ENCODE measurements around the gene SLC40A1.

The SLC40A1 gene

GRCh38 chr2:189621781-189622180 lies 41.2 kb upstream of the SLC40A1 start:
- H3K4ac ChIP-seq (ENCODE audit: low read depth, low read length): no peak overlapping the region
- no peak overlapping the region for H4K12ac ChIP-seq (ENCODE audit: low read depth, low read length)
- H4K8ac ChIP-seq (ENCODE audit: low read depth, low read length): no peak overlapping the region
- H3K23ac ChIP-seq (ENCODE audit: low read length): no peak overlapping the region
- H4K91ac ChIP-seq (ENCODE audit: low read depth, low read length): no peak overlapping the region
- no peak overlapping the region for H3K4me2 ChIP-seq (ENCODE audit: low read length)
- H3K4me1 ChIP-seq (ENCODE audit: control insufficient read depth in 1 of 2, insufficient read depth in 2 of 2, low read length in 2 of 2): peaks cover 0 to 7% of the 10 kb centered on the region in 2 experiments
- H3K27ac ChIP-seq (ENCODE audit: low read depth, low read length): no peak overlapping the region
- H2AFZ ChIP-seq (ENCODE audit: insufficient read depth, low read length, poor library complexity): no peak overlapping the region
- no peak overlapping the region for H2BK12ac ChIP-seq (ENCODE audit: low read length)
- H3K18ac ChIP-seq (ENCODE audit: low read length): no peak overlapping the region
- H3K27me3 ChIP-seq (ENCODE audit: insufficient read depth, low read length): no peaks in the 10 kb centered on the region
- H3K36me3 ChIP-seq (ENCODE audit: control insufficient read depth in 1 of 2, insufficient read depth in 2 of 2, low read length in 2 of 2): no peaks in the 10 kb centered on the region
- H3K4me3 ChIP-seq (ENCODE audit: low read depth, low read length): no peak overlapping the region
- no peak overlapping the region for H2BK120ac ChIP-seq (ENCODE audit: insufficient read depth, low read length, poor library complexity)
- DNase-seq: no peak
- H3K14ac ChIP-seq (ENCODE audit: low read length): no peak overlapping the region
- no peak overlapping the region for H2BK5ac ChIP-seq (ENCODE audit: low read depth, low read length, poor library complexity)
- no peaks in the 10 kb centered on the region for H3K9me3 ChIP-seq (ENCODE audit: insufficient read depth, low read depth, low read length)
- H3K9ac ChIP-seq (ENCODE audit: low read length): no peak overlapping the region
- no peaks in the 10 kb centered on the region for H3K79me2 ChIP-seq (ENCODE audit: control insufficient read depth, insufficient read depth, low read length, poor library complexity)
- H3K79me1 ChIP-seq (ENCODE audit: low read length): peaks cover 2% of the 10 kb centered on the region
- no peak overlapping the region for H2AK5ac ChIP-seq (ENCODE audit: low read length)

- H3K14ac ChIP-seq (ENCODE audit: low read length): no peak overlapping the region
- no peaks in the 10 kb centered on the region for H3K36me3 ChIP-seq (ENCODE audit: control insufficient read depth in 1 of 2, insufficient read depth in 2 of 2, low read length in 2 of 2)
- no peak overlapping the region for H2BK12ac ChIP-seq (ENCODE audit: low read length)
- H2AFZ ChIP-seq (ENCODE audit: insufficient read depth, low read length, poor library complexity): no peak overlapping the region
- no peak overlapping the region for H3K4me2 ChIP-seq (ENCODE audit: low read length)
- H3K4me3 ChIP-seq (ENCODE audit: low read depth, low read length): no peak overlapping the region
- H3K4me1 ChIP-seq (ENCODE audit: control insufficient read depth in 1 of 2, insufficient read depth in 2 of 2, low read length in 2 of 2): peaks cover 0 to 3% of the 10 kb centered on the region in 2 experiments
- H3K4ac ChIP-seq (ENCODE audit: low read depth, low read length): no peak overlapping the region
- H3K18ac ChIP-seq (ENCODE audit: low read length): no peak overlapping the region
- H4K91ac ChIP-seq (ENCODE audit: low read depth, low read length): no peak overlapping the region
- no peaks in the 10 kb centered on the region for H3K79me2 ChIP-seq (ENCODE audit: control insufficient read depth, insufficient read depth, low read length, poor library complexity)
- WGBS (ENCODE audit: extremely low coverage, insufficient coverage, insufficient read length): no CpG with 5 or more reads among the region's 1 CpG
- no peak for DNase-seq
- no peak overlapping the region for H3K23ac ChIP-seq (ENCODE audit: low read length)
- H4K8ac ChIP-seq (ENCODE audit: low read depth, low read length): no peak overlapping the region
- H2BK5ac ChIP-seq (ENCODE audit: low read depth, low read length, poor library complexity): no peak overlapping the region
- no peak overlapping the region for H3K9ac ChIP-seq (ENCODE audit: low read length)
- peaks cover 2% of the 10 kb centered on the region for H3K79me1 ChIP-seq (ENCODE audit: low read length)
- no peaks in the 10 kb centered on the region for H3K9me3 ChIP-seq (ENCODE audit: insufficient read depth, low read depth, low read length)
- H2AK5ac ChIP-seq (ENCODE audit: low read length): no peak overlapping the region
- H2BK120ac ChIP-seq (ENCODE audit: insufficient read depth, low read length, poor library complexity): no peak overlapping the region
- H3K27ac ChIP-seq (ENCODE audit: low read depth, low read length): no peak overlapping the region
- H3K27me3 ChIP-seq (ENCODE audit: insufficient read depth, low read length): no peaks in the 10 kb centered on the region
- no peak overlapping the region for H4K12ac ChIP-seq (ENCODE audit: low read depth, low read length)
Measured at GRCh38 chr2:189618197-189618596, 37.6 kb upstream of the SLC40A1 start.

GRCh38 chr2:189614585-189614984 lies 34.0 kb upstream of the SLC40A1 start:
- DNase-seq: no peak
- Histone ChIP-seq H3K4ac (ENCODE audit: low read depth, low read length) (no peak overlapping the region), H3K4me3 (ENCODE audit: low read depth, low read length) (no peak overlapping the region), H3K9me3 (ENCODE audit: insufficient read depth, low read depth, low read length) (no peaks in the 10 kb centered on the region), H3K23ac (ENCODE audit: low read length) (no peak overlapping the region), H2AFZ (ENCODE audit: insufficient read depth, low read length, poor library complexity) (no peak overlapping the region), H2BK120ac (ENCODE audit: insufficient read depth, low read length, poor library complexity) (no peak overlapping the region), H3K4me2 (ENCODE audit: low read length) (no peak overlapping the region), H3K9ac (ENCODE audit: low read length) (no peak overlapping the region), H2AK5ac (ENCODE audit: low read length) (no peak overlapping the region), H3K79me2 (ENCODE audit: control insufficient read depth, insufficient read depth, low read length, poor library complexity) (no peaks in the 10 kb centered on the region), H3K18ac (ENCODE audit: low read length) (no peak overlapping the region), H3K36me3 (ENCODE audit: control insufficient read depth in 1 of 2, insufficient read depth in 2 of 2, low read length in 2 of 2) (no peaks in the 10 kb centered on the region), H4K91ac (ENCODE audit: low read depth, low read length) (no peak overlapping the region), H3K4me1 (ENCODE audit: control insufficient read depth in 1 of 2, insufficient read depth in 2 of 2, low read length in 2 of 2) (peaks cover 0 to 3% of the 10 kb centered on the region in 2 experiments), H2BK5ac (ENCODE audit: low read depth, low read length, poor library complexity) (no peak overlapping the region), H4K8ac (ENCODE audit: low read depth, low read length) (no peak overlapping the region), H3K79me1 (ENCODE audit: low read length) (peaks cover 2% of the 10 kb centered on the region), H3K14ac (ENCODE audit: low read length) (no peak overlapping the region), H2BK12ac (ENCODE audit: low read length) (no peak overlapping the region), H3K27me3 (ENCODE audit: insufficient read depth, low read length) (no peaks in the 10 kb centered on the region), H3K27ac (ENCODE audit: low read depth, low read length) (peak overlapping the region; percentile 62), H4K12ac (ENCODE audit: low read depth, low read length) (no peak overlapping the region)
- no CpG with 5 or more reads among the region's 4 CpGs for WGBS (ENCODE audit: extremely low coverage, insufficient coverage, insufficient read length)

GRCh38 chr2:189613650-189614420 lies 33.2 kb upstream of the SLC40A1 start:
- WGBS (ENCODE audit: extremely low coverage, insufficient coverage, insufficient read length): no CpG with 5 or more reads among the region's 2 CpGs
- Histone ChIP-seq H3K4ac (ENCODE audit: low read depth, low read length) (no peak overlapping the region), H3K79me2 (ENCODE audit: control insufficient read depth, insufficient read depth, low read length, poor library complexity) (no peaks in the 10 kb centered on the region)

More at GRCh38 chr2:189613650-189614420, 33.2 kb upstream of the SLC40A1 start:
- H3K9me3 ChIP-seq (ENCODE audit: insufficient read depth, low read depth, low read length): no peaks in the 10 kb centered on the region
- H3K23ac ChIP-seq (ENCODE audit: low read length): no peak overlapping the region
- H2BK12ac ChIP-seq (ENCODE audit: low read length): no peak overlapping the region
- peaks cover 2% of the 10 kb centered on the region for H3K79me1 ChIP-seq (ENCODE audit: low read length)
- no peaks in the 10 kb centered on the region for H3K27me3 ChIP-seq (ENCODE audit: insufficient read depth, low read length)
- H2AK5ac ChIP-seq (ENCODE audit: low read length): no peak overlapping the region
- H3K14ac ChIP-seq (ENCODE audit: low read length): no peak overlapping the region
- DNase-seq: no peak
- H3K4me3 ChIP-seq (ENCODE audit: low read depth, low read length): no peak overlapping the region
- H2AFZ ChIP-seq (ENCODE audit: insufficient read depth, low read length, poor library complexity): no peak overlapping the region
- H3K36me3 ChIP-seq (ENCODE audit: control insufficient read depth in 1 of 2, insufficient read depth in 2 of 2, low read length in 2 of 2): no peaks in the 10 kb centered on the region
- H3K27ac ChIP-seq (ENCODE audit: low read depth, low read length): no peak overlapping the region
- H3K4me2 ChIP-seq (ENCODE audit: low read length): no peak overlapping the region
- no peak overlapping the region for H3K9ac ChIP-seq (ENCODE audit: low read length)
- H4K8ac ChIP-seq (ENCODE audit: low read depth, low read length): no peak overlapping the region
- H3K4me1 ChIP-seq (ENCODE audit: control insufficient read depth in 1 of 2, insufficient read depth in 2 of 2, low read length in 2 of 2): peaks cover 0 to 3% of the 10 kb centered on the region in 2 experiments
- H3K18ac ChIP-seq (ENCODE audit: low read length): no peak overlapping the region
- H4K91ac ChIP-seq (ENCODE audit: low read depth, low read length): no peak overlapping the region
- no peak overlapping the region for H2BK5ac ChIP-seq (ENCODE audit: low read depth, low read length, poor library complexity)
- H2BK120ac ChIP-seq (ENCODE audit: insufficient read depth, low read length, poor library complexity): peak overlapping the region; percentile 43
- no peak overlapping the region for H4K12ac ChIP-seq (ENCODE audit: low read depth, low read length)

All from trophoblast cell (in vitro differentiated cells and primary cell).